Activated B cell treated with CpG ODN at 0.5 μM for 24 hours (primary cell): Measurements from ENCODE around the gene GHRHR. TPM values are rescaled to one million over a fixed set of nuclear protein-coding genes. Genes with fewer than 3 reads are reported as not detected.

Experiments
- ATAC-seq: fragments of 200-7000 bp; cut with Tn5 transposase; one replicate; pipeline ENCODE4 v1.10.0; 2021; ENCODE audit warnings: low read depth, mild to moderate bottlenecking, moderate library complexity
- CTCF ChIA-PET: fragments of 350-600 bp; sonication (Branson Sonifier 250); formaldehyde crosslinking; loops from one replicate; lab custom pipeline; 2021; ENCODE audit warnings: antibody characterized with exemption; lab: Charles Lee
- POLR2A ChIA-PET: fragments of 350-600 bp; sonication (Branson Sonifier 250); formaldehyde crosslinking; loops from one replicate; lab custom pipeline; 2021; ENCODE audit warnings: antibody characterized with exemption; lab: Charles Lee
- DNase-seq: peaks from one replicate; pipeline ENCODE4 v3.0.0; 2022
- H3K27ac Mint-ChIP-seq: one replicate; pipeline ENCODE4 v1.8.0; 2020; ENCODE audit warnings: mixed read lengths
- H3K27me3 Mint-ChIP-seq: one replicate; pipeline ENCODE4 v1.8.0; 2021; ENCODE audit warnings: mixed read lengths
- H3K36me3 Mint-ChIP-seq: one replicate; pipeline ENCODE4 v1.8.0; 2021; ENCODE audit warnings: low read depth, mixed read lengths
- H3K4me1 Mint-ChIP-seq: one replicate; pipeline ENCODE4 v1.8.0; 2021; ENCODE audit warnings: mixed read lengths
- H3K4me3 Mint-ChIP-seq: one replicate; pipeline ENCODE4 v1.8.0; 2020; ENCODE audit warnings: mild to moderate bottlenecking, mixed read lengths
- H3K9me3 Mint-ChIP-seq: one replicate; pipeline ENCODE4 v1.8.0; 2020; ENCODE audit warnings: mixed read lengths
- intact Hi-C: fragments of 100-400 bp; cut with micrococcal nuclease; formaldehyde crosslinking; loops from one replicate; pipeline ENCODE4 v1.15.1; 2024
- total RNA-seq: library from RNA; stranded (reverse); gene quantifications from 2 replicates; pipeline ENCODE4 v1.2.3, GENCODE V29; 2022
- TF ChIP-seq, protein P1 (sequence below): fragments of 200-600 bp; IDR thresholded peaks from one replicate; pipeline ENCODE4 v1.8.0; 2022; ENCODE audit warnings: antibody characterized with exemption, mild to moderate bottlenecking

GHRHR gene
- total RNA-seq, 1 donor from 2014 or later = not detected

DNA sequence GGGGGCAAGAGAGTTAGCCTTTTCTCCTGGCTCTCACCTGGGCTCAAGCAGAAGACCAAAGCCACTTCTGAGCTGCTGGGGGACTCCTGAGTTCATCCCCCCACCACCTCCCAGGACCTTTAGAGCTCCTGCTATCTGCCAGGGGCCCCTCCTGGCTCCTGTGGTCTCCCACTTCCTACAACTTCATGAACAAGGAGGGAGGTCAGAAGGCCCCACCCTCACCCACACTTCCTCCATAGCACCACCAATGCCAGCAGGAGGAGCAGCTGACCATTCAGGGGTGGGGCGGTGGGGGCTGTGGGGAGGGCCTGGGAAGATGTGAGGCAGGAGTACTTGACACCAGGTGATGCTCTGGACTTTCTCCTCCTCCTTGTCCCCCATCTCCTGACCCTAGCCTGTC lies 55.8 kb downstream of the GHRHR start:
- no peaks in the 10 kb centered on the region for H3K4me1 Mint-ChIP-seq

GRCh38 chr7:31020161-31020560 lies 56.4 kb downstream of the GHRHR start:
- intact Hi-C loops = no loop called here
- TF ChIP-seq, protein P1, sequence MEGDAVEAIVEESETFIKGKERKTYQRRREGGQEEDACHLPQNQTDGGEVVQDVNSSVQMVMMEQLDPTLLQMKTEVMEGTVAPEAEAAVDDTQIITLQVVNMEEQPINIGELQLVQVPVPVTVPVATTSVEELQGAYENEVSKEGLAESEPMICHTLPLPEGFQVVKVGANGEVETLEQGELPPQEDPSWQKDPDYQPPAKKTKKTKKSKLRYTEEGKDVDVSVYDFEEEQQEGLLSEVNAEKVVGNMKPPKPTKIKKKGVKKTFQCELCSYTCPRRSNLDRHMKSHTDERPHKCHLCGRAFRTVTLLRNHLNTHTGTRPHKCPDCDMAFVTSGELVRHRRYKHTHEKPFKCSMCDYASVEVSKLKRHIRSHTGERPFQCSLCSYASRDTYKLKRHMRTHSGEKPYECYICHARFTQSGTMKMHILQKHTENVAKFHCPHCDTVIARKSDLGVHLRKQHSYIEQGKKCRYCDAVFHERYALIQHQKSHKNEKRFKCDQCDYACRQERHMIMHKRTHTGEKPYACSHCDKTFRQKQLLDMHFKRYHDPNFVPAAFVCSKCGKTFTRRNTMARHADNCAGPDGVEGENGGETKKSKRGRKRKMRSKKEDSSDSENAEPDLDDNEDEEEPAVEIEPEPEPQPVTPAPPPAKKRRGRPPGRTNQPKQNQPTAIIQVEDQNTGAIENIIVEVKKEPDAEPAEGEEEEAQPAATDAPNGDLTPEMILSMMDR = no peak
- ChIA-PET CTCF (no interaction called here), POLR2A (no interaction called here)
- H3K27me3 Mint-ChIP-seq = peaks cover 5% of the 10 kb centered on the region
- H3K9me3 Mint-ChIP-seq = no peaks in the 10 kb centered on the region
- no peaks in the 10 kb centered on the region for H3K36me3 Mint-ChIP-seq
- DNase-seq (no peak), ATAC-seq (no peak)
- H3K27ac Mint-ChIP-seq = no peak overlapping the region
- no peak overlapping the region for H3K4me3 Mint-ChIP-seq
- no peaks in the 10 kb centered on the region for H3K4me1 Mint-ChIP-seq

More for the DNA sequence above, 55.8 kb downstream of the GHRHR start:
- POLR2A ChIA-PET = no interaction called here
- CTCF ChIA-PET = no interaction called here
- DNase-seq (no peak), ATAC-seq (no peak)
- TF ChIP-seq, protein P1 = no peak
- intact Hi-C loops = no loop called here
- Mint-ChIP-seq H3K9me3 (no peaks in the 10 kb centered on the region), H3K4me3 (no peak overlapping the region), H3K27ac (no peak overlapping the region), H3K36me3 (no peaks in the 10 kb centered on the region), H3K27me3 (peaks cover 7% of the 10 kb centered on the region)

DNA sequence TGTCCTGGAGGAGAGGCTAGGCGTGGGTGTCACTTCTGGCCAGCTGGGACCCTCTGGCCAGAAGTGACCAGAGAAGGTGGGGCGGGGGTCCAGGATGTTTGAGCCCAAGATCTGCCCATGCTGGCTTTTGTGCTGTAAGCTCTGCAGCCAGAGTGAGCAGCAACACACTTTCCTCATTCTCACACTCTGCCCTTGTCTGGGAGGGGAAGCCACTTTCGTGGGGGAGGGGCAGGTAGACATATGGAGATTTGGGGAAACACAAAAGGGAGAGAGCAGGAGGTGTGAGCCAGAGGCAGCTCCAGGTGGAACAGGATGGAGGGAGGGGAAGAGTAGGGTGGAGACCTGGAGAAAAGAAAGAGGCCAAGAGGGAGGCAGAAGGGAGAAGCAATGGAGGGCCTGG lies 56.9 kb downstream of the GHRHR start:
- ChIA-PET POLR2A (no interaction called here), CTCF (no interaction called here)
- no peak for DNase-seq
- TF ChIP-seq, protein P1 = no peak
- Mint-ChIP-seq H3K27me3 (peaks cover 3% of the 10 kb centered on the region), H3K9me3 (no peaks in the 10 kb centered on the region), H3K4me1 (no peaks in the 10 kb centered on the region), H3K27ac (no peak overlapping the region), H3K4me3 (no peak overlapping the region), H3K36me3 (no peaks in the 10 kb centered on the region)
- no peak for ATAC-seq
- intact Hi-C loops = no loop called here

- intact Hi-C loops = no loop called here
- H3K9me3 Mint-ChIP-seq = no peaks in the 10 kb centered on the region
- TF ChIP-seq, protein P1 = no peak
- no peak for ATAC-seq
- ChIA-PET POLR2A (no interaction called here), CTCF (no interaction called here)
- H3K36me3 Mint-ChIP-seq = no peaks in the 10 kb centered on the region
- H3K27me3 Mint-ChIP-seq = peaks cover 3% of the 10 kb centered on the region
- DNase-seq = no peak
- no peaks in the 10 kb centered on the region for H3K4me1 Mint-ChIP-seq
- H3K4me3 Mint-ChIP-seq = no peak overlapping the region
- H3K27ac Mint-ChIP-seq = no peak overlapping the region
Measured at GRCh38 chr7:31022117-31022516, 58.4 kb downstream of the GHRHR start.

DNA sequence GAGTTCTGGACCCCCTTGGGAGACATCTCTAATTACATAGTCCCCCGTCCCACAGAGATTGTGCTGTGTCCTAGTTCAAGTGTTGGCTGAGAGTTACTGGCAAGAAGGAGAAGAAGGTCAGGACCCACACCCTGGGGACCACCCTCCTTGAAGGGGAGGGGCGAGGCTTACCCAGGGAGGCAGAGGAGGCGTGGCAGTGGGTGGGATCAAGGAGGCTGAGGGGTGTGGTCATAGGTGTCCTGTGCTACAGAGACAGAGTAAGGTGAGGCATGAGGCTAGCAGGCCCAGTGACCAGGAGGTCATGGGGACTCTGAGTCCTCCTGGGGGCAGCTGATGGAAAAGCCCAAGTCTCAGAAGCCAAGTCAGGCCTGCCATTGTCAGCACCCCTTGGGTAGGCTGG lies 59.0 kb downstream of the GHRHR start:
- H3K27ac Mint-ChIP-seq = no peak overlapping the region
- intact Hi-C loops = no loop called here

More for the DNA sequence above, 59.0 kb downstream of the GHRHR start:
- ChIA-PET CTCF (no interaction called here), POLR2A (no interaction called here)
- DNase-seq = no peak
- H3K27me3 Mint-ChIP-seq = peaks cover 6% of the 10 kb centered on the region
- no peaks in the 10 kb centered on the region for H3K36me3 Mint-ChIP-seq
- H3K4me3 Mint-ChIP-seq = no peak overlapping the region
- ATAC-seq = no peak
- TF ChIP-seq, protein P1 = no peak
- no peaks in the 10 kb centered on the region for H3K9me3 Mint-ChIP-seq
- no peaks in the 10 kb centered on the region for H3K4me1 Mint-ChIP-seq
